HG02981 (cell line): ENCODE results near the gene KLK11.
"Not testable (repeated sequence)": the region's sequence is repeated elsewhere in the genome, so short reads cannot be mapped to it uniquely, and the experiment has no call there.

ENCODE experiments used
- ATAC-seq: cut with Tn5 transposase; IDR thresholded peaks from one replicate; pipeline ENCODE4 v1.9.1; 2021; ENCODE audit warnings: mild to moderate bottlenecking, moderate library complexity; ENCODE audit not compliant: unreplicated experiment

KLK11 gene

GRCh38 chr19:51006406-51006805 is 20.0 kb downstream of the KLK11 start:
- no peak for ATAC-seq

GRCh38 chr19:51005248-51005647 is 21.2 kb downstream of the KLK11 start:
- ATAC-seq = no peak

- ATAC-seq = no peak
Observed at GRCh38 chr19:51003316-51003715, 23.1 kb downstream of the KLK11 start.

- no peak for ATAC-seq
Observed at GRCh38 chr19:51002542-51003311, 23.7 kb downstream of the KLK11 start.

GRCh38 chr19:51002089-51002532 is 24.3 kb downstream of the KLK11 start:
- no peak for ATAC-seq

GRCh38 chr19:51001515-51001914 is 24.9 kb downstream of the KLK11 start, which contains the start of gene KLK8:
Gene KLK8, minus strand, starts transcription at chr19:51001604. Its CDS starts 437 bp downstream, at chr19:51001167.
- ATAC-seq = no peak

- no peak for ATAC-seq
Observed at GRCh38 chr19:51000981-51001380, 25.4 kb downstream of the KLK11 start.

- no peak for ATAC-seq
Observed at GRCh38 chr19:51000426-51000825, 26.0 kb downstream of the KLK11 start.

GRCh38 chr19:50998686-50999085 is 27.7 kb downstream of the KLK11 start:
- no peak for ATAC-seq

GRCh38 chr19:50998061-50998460 is 28.4 kb downstream of the KLK11 start:
- ATAC-seq = no peak

- no peak for ATAC-seq
Observed at GRCh38 chr19:50994129-50994528, 32.3 kb downstream of the KLK11 start.

- no peak for ATAC-seq
Observed at GRCh38 chr19:50992666-50993035, 33.8 kb downstream of the KLK11 start.

GRCh38 chr19:50984416-50984815 is 42.0 kb downstream of the KLK11 start:
- not testable (repeated sequence) for ATAC-seq

- ATAC-seq = no peak
Observed at GRCh38 chr19:50983625-50984292, 42.7 kb downstream of the KLK11 start, which contains the start of gene KLK7. Gene KLK7, minus strand, starts transcription at chr19:50983917. Its CDS starts 1,518 bp downstream, at chr19:50982399.

GRCh38 chr19:50982186-50982585 is 44.2 kb downstream of the KLK11 start:
- no peak for ATAC-seq

GRCh38 chr19:50981587-50982146 is 44.7 kb downstream of the KLK11 start:
- no peak for ATAC-seq

GRCh38 chr19:50980208-50980607 is 46.2 kb downstream of the KLK11 start:
- ATAC-seq = no peak

GRCh38 chr19:50979758-50980157 is 46.7 kb downstream of the KLK11 start:
- no peak for ATAC-seq

GRCh38 chr19:50978772-50979390 is 47.5 kb downstream of the KLK11 start:
- ATAC-seq = no peak

- ATAC-seq = no peak
Observed at GRCh38 chr19:50977626-50978025, 48.8 kb downstream of the KLK11 start.

GRCh38 chr19:50975766-50976165 is 50.6 kb downstream of the KLK11 start:
- ATAC-seq = no peak
